Daoy (cell line): Measurements from ENCODE around the gene ZNF106. TPM values are rescaled to one million over a fixed set of nuclear protein-coding genes. Genes with fewer than 3 reads are reported as not detected.

Source experiments
- DNase-seq: peaks from one replicate; pipeline ENCODE4 v3.0.0-alpha.2; 2015; ENCODE audit warnings: low read depth
- total RNA-seq: library from RNA; depleted of rRNA; stranded (reverse); fragments of >200 nt; shearing (Covaris generic); gene quantifications from 2 replicates; pipeline ENCODE4 v1.2.3, GENCODE V29; 2014

The ZNF106 gene
- total RNA-seq, 1 experiment from 2014 or later: 26.5 TPM

- DNase-seq: no peak
These were observed 16.1 kb downstream of the ZNF106 start for GRCh38 chr15:42474827-42475226.

DNA sequence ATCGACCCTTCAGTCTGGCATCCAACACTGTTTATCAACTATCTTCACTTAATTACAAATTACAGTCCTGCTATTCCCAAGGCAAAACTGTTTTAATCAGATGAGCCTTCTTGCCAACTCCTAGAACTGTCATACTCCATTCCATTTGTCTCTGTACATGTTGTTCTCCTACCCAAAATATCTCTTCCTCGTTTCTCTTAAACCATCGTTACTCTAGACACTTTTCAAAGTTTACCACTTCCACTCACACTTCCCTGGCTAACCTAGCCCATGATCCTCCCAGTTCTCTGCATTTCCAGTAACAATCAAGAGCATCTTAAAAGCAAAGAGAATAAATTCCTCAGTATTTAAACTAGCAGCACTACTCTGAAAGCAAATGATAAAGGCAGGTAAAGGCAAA lies 19.9 kb downstream of the ZNF106 start:
- DNase-seq: no peak

DNA sequence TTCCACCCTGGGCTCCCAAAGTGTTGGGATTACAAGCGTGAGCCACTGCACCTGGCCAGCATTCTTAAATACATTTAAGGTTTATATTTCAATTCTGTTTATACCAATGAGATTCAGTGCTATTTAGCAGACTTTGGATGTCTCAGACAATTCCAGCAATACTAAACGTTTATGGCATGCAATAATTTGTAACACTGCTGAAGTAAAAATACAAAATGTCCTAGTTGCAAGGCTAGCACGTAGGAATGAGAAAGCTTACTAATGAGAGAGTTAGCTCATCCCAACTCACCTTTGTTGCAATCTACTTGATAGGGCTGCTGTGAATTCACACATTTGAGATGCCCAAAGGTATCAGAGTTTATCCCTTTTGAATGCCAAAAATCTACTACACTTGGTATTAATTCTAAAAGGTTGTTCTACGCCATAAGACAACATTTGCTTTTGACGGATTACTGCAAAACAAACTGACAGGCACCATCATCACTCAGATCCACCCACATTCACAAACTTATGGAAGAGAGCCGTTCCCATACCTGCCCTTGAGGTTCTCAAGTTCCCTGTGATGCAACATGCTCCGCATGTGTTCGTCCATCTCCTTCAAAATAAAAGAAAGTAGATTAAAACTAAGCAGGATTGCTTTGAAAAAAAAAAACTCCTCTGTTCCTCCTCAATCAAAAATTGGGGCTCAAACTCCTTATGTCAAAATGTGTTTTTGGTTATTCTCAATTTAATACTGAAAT lies 25.3 kb downstream of the ZNF106 start:
- DNase-seq: no peak

DNA sequence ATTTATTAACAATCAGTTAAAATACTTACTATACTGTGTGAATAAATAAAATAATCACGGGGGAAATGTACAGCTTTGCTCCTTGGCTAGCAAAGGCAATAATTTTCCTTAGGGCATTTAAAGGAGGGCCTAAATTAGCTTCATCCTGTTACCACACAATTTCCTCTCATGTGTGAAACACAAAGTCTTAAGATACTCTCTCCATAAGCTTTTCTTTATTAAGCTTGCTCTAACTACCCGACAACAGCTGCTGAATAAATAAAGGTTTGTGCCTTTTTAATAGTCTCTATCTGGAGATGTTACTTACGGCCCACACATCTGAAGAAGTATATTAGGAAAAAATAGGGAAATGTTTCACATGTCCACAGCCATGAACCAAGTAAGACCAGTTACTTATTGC lies 29.7 kb downstream of the ZNF106 start:
- DNase-seq: no peak

DNA sequence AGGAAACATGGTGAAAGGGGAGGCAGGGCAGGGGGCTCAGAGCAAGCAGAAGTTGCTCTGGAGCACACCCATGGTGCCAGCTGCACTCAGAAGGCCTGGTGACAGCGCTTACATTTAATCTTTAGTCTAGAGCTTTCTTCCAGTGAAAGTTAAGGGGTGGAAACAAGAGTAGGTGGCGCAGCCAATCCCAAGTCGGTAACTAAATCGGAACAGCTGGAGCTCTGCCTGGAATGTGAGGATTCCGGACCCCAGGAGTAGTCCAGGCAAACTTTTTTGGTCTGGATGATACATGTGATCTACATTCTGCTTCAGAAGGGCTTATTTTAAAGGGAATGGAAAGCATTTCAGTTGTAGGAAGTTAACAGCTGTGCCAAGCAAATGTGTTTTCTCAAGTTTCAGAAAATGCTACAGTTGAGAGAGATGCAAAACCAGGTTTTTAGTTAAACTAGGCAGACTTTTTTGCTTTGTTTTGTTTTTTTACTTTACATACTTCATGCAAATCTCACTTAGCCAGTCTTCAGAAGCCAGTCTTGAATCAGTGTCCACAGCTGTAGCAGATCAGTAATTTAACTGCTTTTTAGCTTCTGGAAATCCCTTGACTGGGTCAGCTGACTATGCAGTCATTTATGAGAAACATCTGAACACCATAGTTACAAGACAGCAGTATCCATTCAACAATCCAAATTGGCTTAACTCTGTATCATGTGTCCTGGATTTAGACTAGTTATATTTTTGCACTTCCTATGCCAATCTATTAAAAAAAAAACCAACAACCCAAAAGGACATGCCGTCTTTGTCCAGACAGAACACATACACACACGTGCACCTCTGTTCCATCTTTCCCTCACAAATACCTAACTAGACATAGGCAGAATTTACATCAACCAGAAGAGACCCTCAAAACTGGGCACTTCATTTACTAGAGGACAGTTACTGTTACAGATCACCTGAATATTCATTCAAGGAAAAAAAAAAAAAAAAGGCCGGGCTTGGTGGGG lies 33.2 kb downstream of the ZNF106 start:
- DNase-seq: peak; percentile 76

GRCh38 chr15:42456971-42457370 lies 34.0 kb downstream of the ZNF106 start:
- peak; percentile 9 for DNase-seq

GRCh38 chr15:42456531-42456930 lies 34.4 kb downstream of the ZNF106 start:
- no peak for DNase-seq

- DNase-seq: no peak
These were observed 37.1 kb downstream of the ZNF106 start for GRCh38 chr15:42453826-42454225.

DNA sequence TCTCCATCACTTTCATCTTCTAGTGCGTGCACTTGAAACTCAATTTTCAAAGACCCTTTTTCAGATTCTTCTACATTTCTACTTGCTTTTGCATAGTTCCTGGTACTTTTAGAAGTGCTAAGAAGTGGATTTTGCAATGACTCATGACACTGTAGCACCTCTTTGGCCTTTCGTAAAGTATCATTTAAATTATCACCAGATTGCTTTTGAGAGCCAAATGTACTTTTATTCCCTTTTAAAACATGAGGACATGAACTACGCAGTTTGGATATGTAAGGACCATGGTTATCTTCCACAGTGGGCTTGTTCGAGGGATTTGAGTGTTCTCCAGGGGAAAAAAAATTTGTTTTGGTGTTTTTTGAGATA lies 40.5 kb downstream of the ZNF106 start:
- DNase-seq: no peak

GRCh38 chr15:42449770-42450424 lies 41.0 kb downstream of the ZNF106 start:
- DNase-seq: no peak

DNA sequence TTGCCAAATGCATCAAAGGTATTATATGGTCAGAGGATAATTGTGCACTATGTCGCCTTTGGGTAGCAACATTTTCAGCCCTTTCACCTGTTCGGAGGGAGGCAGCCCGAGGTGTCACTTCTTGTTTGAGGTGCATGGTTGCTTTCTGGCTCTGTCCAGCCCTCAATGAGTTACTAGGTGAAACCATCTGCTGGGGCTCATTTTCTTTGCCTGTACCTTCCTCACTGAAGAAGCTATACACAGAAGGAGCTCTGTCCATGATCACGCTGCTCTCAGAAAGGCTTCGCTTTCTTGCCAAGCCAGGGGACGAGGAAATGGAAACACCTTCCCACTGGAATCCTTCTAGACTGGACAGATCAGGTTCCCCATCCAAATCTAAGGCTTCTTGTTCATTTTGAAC lies 42.7 kb downstream of the ZNF106 start:
- no peak for DNase-seq

- DNase-seq: no peak
These were observed 43.3 kb downstream of the ZNF106 start for GRCh38 chr15:42447599-42447998.

DNA sequence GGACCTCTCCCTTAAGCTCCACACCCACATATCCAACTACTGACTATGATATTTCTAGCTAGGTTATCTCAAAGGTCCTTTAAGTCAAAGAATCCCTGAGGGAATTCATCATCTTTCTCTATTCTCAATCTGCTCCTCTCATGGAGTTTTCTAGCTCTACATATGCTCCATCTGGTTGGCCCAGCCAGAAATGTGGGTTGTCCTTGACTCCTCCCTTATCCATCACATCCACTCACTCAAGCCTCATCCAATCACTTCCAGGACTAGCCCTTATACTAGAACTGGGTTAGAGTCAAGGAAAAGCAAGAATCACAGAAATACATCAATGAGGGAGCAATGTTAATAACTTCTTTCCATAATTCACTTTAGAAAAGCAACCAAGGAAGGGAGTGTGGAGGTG lies 45.4 kb downstream of the ZNF106 start:
- no peak for DNase-seq

DNA sequence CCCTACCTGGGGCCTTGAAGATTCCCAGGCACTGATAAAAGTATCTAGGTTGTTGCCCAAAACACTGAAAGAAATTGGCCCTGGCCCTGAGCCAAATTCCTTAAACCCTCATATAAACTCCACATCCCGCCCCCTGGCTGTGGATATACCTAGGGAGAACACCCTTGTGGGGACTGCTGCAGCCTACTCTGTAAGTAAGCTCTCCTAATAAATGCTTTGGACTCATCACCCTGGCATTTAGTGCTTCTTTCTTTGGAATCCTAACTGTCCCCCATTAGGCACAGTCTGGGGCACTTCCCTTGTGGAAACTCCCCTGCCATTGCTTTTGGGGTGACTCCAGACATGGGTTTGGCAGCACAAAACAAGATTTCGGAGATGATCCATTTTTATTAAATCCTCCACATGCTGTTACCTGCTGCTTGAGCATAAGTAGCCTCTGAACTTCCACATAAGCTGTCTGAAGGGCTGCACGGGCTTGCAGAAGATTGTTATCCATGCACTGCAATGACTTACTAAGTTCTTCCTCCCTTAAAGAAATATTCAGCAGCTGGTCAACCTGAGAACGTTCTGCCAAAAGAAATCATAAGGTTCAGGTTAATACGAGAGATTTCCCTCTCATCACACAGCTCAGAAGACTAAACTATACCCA lies 46.4 kb downstream of the ZNF106 start:
- DNase-seq: peak; percentile 5

DNA sequence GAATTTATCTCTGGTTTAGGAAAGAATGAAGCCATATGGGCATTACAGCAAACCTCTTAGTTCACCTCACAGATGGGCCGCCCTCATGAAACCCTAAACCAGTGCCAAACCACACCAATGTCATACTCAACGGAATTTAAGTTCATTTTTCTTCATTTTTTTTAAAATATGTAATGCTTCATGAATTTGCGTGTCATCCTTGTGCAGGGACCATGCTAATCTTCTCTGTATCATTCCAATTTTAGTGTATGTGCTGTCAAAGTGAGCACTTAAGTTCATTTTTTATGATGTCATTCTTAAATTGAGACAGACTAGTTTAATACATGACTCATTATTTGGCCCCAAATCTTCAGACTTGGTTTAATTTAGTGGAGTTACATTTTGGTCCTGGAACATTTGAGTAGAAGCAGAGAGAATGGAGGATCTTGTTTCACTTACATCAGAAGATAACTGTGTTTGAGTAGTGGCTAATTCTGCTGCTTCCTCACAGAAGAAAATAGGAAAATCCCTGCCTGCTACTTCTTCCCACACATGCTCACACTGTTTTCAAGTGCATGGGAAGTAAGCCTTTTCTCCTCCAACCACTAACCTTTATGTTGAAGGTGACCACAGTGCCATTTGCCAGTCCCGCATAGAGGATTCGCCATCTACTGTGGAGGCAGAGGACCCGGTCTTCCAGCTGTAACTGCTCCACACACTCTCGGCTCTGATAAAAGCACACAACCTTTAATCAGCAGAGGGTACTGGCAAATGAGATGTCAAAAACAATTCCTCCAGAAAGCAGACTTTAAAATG lies 63.3 kb downstream of the ZNF106 start:
- DNase-seq: peak; percentile 61

DNA sequence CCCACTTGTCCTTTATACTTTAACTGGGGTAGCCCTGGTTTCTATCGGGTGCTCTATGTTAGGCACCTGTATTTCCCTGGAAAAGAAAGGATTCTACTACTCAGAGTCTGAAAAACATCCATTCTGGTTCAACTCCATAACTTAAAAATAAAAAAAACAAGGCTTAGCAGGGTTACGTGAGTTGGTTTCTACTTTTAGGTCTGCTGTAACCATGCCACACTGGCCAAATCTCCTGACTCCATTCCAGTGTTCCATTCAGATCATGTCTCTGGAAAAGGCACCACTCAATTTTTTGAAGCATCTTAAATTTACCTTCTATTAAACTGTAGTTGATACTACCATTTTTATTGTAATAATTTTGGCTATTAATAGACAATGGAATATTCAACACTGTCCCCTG lies 69.6 kb downstream of the ZNF106 start:
- no peak for DNase-seq

- no peak for DNase-seq
These were observed 71.6 kb downstream of the ZNF106 start for GRCh38 chr15:42419369-42419768.

- no peak for DNase-seq
These were observed 77.0 kb downstream of the ZNF106 start for GRCh38 chr15:42413920-42414319.

DNA sequence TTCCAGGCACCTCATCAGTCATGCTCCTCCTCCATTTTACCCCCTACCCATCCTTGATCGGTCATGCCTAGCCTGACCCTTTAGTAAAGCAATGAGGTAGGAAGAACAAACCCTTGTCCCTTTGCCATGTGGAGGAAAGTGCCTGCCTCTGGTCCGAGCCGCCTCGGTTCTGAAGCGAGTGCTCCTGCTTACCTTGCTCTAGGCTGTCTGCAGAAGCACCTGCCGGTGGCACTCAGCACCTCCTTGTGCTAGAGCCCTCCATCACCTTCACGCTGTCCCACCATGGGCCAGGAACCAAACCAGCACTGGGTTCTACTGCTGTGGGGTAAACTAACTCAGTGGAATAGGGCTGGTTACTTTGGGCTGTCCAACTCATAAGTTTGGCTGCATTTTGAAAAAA lies 79.1 kb downstream of the ZNF106 start:
- no peak for DNase-seq

DNA sequence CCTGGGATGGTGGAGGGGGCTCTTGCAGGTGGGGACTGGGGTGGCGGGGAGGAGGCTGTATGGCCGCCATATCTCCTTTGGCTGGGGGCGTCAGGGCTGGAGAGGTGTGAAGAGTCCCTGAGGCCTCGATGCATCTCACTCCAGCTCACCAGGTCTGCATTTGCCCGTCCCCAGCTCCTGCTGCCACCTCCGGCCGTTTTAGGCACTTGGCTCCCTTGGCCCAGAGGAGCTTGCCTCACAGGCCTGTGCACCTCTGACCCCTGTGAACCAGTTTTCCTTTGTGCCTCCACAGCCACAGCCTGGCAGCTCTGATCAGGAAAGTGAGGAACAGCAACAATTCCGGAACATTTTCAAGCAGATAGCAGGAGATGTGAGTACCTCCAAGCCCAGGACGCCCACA lies 81.9 kb downstream of the ZNF106 start:
- no peak for DNase-seq

DNA sequence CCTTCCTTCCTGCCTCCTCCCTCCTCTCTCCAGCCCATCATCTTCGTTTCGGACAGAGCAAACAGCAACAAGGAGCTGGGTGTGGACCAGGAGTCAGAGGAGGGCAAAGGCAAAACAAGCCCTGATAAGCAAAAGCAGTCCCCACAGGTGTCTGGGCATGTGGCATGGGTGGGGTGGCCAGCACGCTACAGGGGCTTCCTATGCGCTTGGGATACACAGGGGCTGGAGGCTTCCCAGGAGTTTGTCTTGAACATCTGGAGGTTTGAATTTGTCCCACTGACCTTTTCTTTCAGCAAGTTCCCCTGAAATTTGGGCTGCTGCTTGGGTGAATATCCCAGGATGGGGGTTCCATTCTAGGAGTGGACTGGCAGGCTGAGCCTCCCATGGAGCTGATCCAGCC lies 82.8 kb downstream of the ZNF106 start:
- DNase-seq: no peak
